ENCODE measurements around the gene DISP3.

The DISP3 gene

DNA sequence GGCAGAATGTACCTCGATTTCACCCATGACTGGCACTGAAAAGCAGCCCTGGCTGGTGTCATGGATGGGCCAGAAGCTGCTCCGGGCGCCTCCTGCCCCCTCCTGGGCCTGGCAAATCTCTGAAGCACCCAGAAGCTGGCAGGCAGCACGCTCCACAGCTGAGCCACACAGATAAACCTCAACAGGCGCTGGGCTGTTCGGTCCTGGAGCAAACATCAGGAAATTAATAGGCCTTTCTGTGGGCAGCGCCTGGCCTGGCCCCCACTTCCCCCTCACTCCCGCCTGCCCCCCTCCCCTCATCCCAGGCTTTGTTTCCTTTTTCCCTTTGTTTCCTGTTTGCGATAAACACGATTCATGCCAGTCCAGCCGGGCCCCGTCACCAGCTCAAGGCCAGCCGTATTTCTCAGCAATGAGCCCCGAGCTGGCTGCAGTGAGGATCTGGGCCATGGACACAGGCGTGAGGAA, 20.1 kb upstream of the DISP3 start:
- DNase-seq: no peak

DNA sequence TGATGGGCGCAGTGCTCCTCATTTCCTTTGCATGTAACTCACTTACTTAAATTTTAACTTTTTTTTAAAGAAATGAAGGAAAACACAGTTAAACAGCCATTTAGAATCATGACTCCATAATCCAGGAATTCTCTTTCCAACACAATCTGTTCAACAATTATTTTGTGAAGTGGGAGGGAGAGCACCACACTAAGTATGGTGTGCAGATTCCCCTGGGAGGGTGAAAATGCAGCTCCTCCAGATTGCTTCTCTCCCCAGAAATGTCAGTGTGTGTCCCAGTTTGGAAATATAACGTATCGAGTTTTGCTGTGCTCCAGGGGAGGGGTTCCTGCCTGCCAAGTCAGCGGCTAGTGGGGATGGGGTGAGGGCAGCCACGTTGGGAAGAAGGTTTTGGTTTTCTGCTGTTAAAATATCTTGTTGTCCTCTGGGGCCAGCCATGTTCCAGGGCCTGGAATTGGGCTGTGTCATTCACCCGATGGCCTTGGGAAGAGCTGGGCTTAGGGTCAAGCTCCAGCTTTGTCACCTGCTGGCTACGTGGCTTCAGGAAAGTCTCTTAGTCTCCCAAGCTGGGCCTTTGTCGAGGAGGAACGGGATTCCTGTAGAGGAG, 17.3 kb upstream of the DISP3 start:
- DNase-seq: no peak

DNA sequence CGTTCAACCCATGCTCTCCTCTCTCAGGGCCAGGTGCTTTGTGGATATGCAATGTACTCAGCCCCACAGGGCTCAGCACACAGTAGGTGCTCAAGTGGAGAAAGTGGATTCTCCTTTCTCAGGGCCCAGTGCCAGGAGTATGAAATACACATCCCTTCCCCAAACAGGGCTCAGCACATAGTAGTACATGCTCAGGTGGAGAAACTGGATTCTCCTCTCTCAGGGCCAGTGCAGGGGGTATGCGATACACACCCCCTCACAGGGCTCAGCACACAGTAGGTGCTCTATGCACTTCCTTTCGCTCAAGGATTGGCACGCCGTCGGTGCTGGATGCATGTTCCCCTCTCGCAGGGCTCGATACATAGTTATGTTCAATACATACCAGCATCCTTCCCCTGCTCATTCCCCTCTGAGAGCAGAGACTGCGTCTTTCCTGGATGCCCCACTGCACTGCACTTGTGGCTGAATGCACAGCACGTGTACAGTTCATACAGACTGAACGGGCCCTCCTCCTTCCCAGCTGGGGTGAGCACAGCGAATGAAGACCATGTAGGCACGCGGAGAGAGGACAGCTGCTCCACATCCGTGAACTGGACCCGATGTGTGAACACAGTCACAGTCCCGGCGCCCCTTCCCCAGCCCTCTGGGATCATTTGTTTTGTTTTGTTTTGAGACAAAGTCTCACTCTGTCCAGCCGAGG, 16.6 kb upstream of the DISP3 start:
- DNase-seq: no peak

- no peak for DNase-seq
These were observed 15.8 kb upstream of the DISP3 start for GRCh38 chr1:11463177-11463576.

DNA sequence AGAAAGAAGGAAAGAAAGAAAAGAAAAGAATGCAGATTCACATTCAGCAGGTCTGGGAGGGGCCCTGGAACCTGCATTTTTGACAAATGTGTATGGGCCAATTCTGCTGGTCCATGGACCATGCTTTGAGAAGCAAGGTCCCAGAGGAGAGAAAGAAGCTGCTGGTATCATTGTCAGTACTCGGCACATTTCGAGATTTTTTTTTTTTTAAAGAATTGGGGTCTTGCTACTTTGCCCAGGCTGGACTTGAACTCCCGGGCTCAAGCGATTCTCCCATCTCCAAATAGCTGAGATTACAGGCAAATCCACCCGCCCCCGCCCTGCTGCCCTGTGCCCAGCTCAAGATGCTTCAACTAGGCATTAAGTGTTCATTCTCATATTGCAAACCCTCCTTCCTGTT, 13.6 kb upstream of the DISP3 start:
- DNase-seq: no peak

DNA sequence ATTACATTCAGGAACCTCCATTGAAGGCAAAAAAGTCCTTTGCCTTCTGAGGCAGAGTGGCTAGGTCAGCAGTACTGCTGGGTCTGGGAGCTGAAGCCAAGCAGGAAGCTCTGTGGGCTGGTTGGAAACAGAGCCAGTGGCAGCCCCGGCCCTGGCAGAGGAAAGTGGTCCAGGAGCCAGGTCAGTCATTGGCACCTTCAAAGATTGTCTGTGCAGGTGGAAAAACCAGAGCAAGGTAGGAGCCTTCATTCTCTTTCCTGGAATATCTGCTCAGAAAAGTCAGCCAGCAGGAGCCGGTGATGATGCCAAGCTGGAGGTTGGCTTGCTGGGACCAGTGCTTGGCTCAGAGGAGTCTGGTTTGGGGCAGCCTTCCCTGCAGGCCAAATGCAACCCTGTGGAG, 12.5 kb upstream of the DISP3 start:
- no peak for DNase-seq

DNA sequence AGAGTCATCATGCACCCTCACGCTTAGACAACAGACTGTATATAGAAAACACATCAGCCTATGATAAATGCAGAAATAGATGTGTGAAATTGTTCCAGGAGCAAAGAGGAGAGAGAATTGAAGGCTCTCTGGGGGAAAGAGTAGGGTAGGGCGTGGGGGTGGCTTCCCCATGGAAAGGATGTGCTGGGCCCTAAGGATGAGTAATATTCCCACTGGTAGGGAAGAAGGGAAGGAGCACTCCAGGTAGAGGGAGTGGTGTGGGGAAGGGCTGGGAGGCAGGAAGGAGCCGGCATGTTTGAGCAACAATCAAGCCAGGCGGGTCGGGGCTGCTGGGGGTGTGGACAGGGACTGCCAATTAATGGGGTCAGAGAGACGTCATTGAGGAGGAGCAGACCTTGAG, 10.1 kb upstream of the DISP3 start:
- no peak for DNase-seq

DNA sequence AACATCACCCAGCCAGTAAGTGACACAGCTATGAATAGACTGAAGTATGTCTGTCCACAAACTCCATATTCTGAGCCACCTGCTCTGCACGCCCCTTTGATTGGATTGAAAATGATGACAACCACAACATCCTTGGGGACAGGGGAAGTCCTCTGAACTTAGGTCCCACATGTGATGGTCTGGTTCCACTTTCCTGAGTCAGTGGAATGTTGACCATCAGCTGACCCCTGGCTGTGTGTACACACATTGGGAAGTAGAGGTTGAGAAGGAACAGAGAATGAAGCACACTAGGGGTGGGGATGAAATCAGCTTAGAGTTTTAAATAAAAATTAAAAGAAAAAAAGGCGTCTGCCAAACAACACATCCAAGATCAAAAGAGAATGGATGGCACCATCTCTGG, 8.0 kb upstream of the DISP3 start:
- no peak for DNase-seq

DNA sequence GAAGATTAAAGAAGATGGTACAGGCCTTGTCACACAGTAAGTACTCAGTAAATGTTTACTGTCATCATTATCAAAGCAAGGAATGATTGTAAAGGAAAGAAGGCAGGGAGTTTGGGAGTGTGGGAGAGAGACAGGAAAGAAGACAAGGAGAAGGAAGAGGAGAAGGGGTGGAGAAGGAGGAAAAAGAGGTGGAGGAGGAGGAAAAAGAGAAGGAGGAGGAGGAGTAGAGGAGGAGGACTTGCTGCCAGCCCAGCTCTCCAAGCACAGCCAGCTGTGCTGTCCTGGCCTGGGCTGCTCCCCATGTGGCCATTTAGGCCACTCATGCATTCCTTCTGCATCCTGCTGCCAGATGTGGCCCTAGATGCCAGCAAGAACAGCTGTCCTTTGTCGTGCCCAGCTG, 7.5 kb upstream of the DISP3 start:
- no peak for DNase-seq

DNA sequence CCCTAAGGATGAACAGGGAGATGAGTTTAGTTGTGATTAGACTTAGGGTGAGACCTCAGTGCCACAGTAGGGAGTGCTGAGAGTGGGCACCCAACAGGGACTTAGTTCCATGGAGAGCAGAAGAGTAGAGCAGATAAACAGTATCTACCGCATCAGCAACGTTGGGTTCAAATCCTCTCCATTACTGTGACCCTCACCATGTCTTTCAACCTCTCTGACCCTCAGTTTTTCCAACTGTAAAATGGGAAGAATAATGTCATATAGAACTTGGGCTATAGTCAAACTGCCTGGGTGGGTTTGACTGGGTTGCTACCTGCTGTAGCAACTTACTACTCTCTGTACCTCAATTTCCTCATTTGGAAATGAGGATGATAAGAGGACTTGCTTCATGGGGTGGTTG, 6.7 kb upstream of the DISP3 start:
- no peak for DNase-seq

DNA sequence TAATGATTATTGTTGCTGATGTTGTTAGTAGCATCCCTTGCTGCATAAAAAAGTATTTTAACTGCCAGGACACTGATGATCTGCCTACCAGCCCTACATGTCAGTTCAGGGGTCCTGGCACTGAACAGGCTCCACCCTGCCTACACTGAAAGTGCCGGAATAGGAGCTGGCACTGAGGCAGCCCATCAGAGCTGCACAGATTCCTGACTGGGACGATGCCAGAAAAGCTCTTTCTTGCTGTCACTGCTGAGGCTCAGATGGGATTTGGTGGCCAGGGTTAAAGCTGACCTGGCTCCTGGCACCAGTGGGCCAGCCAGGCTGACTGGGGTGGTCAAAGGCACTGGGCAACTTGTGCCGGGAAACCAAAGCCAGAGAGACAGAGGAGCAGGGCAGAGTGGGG, 6.2 kb upstream of the DISP3 start:
- no peak for DNase-seq

DNA sequence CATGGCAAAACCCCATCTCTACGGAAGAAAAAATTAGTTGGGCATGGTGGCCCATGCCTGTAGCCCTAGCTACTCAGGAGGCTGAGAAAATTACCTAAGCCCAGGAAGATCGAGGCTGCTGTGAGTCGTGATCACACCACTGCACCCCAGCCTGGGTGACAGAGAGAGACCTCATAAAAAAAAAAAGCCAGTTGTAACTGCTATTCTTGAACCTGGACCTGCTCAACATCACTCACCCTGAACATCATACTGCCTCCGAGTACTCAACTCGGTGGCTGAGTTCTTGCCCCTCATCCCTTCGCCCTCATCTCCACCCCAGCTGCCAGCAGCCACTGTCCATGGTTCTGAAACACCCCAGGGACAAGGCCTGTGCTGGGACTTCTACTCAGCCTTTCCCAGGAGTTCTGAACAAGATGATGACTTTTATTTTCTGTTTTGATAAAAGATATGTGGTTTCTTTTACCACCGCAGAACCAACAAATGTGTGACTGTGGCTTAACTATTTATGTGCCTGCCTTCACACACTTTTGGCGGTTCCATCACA, 5.4 kb upstream of the DISP3 start:
- no peak for DNase-seq

DNA sequence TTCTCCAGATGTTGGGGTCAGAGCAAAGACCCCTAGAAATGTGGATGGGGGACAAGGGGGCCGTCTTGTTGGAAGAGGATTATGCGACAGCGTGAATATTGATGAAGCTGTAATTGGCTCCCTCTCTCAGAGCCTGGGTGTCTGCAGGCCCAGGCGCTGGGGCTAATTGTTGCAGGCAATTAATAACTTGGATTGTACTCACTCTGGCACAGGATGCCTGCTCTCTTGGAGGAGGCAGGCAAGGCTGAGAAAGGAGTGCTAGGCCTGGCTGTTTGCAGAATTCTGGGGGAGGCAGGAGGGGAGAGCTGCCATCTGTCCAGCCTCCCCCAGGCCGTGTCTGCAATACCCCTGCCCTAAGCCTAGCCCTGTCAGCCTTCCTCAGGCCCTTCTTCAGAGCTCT, 4.1 kb upstream of the DISP3 start:
- DNase-seq: no peak

GRCh38 chr1:11475748-11476147, 3.2 kb upstream of the DISP3 start:
- no peak for DNase-seq

- no peak for DNase-seq
These were observed 522 bp downstream of the DISP3 start for GRCh38 chr1:11479375-11479979.

GRCh38 chr1:11481019-11481418, 2.1 kb downstream of the DISP3 start:
- no peak for DNase-seq

GRCh38 chr1:11482198-11482597, 3.2 kb downstream of the DISP3 start:
- DNase-seq: no peak

DNA sequence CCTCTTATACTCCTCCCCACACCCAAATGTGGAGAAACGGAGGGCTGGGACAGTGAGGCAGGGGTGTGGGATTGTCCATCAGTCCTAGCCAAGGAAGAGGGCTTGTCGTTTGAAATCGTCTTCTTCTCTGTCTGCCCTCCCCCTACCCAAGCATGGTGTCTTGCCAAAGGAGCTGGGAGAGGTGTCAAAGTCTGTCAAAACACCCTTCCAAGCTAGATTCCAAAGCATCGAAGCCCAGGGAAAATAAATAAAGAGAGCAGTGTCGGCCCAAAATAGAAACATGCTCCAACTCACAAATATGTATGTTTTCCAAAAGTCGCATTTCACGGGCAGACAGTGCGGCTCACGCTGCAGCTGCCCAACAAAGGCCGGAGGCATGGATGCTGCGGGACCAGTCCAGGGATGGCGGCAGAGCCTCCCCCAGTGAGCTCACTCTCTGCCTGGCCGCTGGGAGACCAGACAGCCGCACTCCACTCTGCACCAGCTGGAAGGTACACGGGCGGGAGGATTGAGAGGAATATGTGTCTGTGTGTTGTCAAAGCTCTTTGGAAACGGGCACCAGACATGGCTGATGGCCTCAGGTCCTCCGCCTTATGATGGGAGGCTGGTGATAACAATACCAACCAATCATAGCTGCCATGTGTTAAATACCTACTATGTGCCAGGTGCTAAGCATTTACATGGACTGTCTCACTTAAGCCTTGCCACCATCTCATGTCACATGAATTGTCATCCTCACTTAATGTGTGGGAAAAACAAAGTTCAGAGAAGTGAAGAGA, 3.9 kb downstream of the DISP3 start:
- DNase-seq: no peak

DNA sequence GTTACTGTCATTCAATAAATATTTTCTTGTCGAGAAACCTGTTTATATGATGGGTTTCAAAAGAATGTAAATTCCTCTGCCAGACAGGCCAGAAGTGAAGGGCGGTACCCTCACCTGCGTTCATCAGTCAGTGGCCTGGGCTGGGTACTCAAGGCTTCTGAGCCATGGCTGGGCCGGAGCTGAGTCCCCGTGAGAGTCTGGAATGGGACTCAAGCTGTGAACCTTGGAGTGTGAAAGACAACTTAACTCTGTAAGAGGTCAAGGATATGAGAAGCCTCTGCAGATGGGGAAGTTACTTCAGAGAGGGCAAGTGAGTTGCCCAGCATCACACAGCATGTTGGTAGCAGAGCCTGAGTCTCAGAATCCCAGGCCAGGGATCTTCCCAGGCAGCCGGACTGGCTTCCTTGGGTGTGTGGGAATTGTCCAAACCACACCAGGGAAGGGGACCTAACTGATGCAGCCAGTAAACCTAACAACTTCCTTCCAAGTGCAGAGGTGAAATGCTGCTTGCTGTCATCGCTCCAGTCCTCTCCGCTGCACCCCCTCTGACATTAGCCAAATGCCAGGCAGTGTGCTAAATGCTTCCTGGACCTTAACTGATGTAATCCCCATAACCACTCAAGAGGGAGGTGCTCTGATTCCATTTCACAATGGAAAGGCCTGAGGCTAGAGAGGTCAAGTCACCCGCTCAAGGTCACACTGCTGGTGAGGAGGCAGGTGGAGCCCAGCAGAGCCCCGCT, 4.8 kb downstream of the DISP3 start:
- no peak for DNase-seq

GRCh38 chr1:11484321-11484655, 5.3 kb downstream of the DISP3 start:
- no peak for DNase-seq

GRCh38 chr1:11485191-11485590, 6.2 kb downstream of the DISP3 start:
- no peak for DNase-seq

DNA sequence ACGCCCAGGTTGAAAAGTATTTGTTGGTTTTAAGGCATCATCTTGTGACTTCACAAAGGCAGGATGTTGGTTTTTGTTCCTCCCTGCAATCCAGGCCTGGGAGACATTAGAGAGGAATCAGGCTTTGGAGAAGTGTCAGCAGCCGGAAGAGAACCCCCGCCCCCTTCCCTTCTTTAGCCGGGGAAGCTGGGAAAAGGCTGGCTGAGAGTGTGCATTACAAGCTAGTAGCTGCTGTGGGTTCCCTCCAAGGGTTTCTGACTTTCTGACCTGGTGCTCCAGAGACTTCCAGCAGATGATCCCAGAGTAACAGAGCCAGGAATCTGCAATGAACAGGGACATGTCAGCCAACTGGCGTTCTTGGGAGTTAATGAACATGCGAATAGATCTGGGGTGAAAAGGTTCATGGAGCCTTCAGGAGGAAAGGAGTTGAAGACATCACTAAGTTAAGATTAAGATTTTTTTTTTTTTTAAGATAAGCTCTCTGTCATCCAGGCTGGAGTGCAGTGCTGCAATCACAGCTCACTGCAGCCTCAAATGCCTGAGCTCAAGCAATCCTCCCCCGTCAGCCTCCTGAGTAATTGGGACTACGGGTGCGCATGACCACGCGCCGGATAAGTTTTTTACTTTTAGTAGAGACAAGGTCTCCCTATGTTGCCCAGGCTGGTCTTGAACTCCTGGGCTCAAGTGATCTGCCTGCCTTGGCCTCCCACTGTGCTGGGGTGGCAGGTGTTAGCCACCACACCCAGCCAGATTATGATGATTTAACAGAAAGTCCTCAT, 7.5 kb downstream of the DISP3 start:
- no peak for DNase-seq
